ENCODE results near the gene FARSA.

DNA sequence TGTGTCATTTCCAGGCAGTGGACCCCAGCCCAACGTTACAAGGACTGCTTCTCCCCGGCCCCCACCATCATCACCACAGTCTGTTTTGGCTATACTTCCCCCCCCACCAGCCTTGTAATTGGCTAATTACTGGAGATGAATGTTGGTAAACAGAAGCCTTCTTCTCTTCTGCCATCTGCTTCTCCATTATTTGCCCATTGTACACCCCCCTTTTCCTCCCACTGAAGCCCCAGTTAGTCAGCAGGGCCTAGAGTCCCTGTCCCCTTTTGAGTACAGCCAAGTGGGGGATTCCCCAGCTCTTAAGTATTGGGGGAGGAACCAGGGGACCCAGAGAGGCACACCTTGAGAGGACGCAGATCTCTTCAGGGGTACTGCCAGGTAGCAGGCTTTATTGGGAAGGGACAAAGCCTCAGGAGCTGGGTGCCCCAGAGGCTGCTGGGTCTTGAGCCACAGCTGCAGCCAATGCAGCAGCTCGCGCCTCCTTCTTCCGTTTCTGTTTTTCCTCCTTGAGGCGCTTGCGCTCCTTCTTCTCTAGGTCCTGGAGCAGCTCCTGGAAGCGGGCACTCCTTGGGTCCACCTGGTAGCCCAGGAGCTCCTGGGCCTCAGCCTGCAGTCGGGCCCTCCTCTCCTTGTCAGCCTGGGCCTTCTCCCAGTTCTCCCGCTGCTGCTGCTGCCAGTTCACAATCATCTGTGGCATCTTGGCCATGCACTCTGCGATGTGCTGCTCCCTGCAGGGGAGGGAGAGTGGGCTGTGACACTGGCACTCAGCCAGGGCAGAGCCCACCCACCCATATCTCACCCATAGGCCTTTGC lies 20.5 kb upstream of the FARSA start:
- TF ChIP-seq EZH2 (IDR thresholded peaks at IDR 0.05; ENCODE audit: low read length) (no peak), CTCF (optimal IDR thresholded peaks at IDR 0.05 in 1 of 3, IDR thresholded peaks at IDR 0.05 in 1 of 3, conservative IDR thresholded peaks at IDR 0.05 in 1 of 3; ENCODE audit: extremely low read depth in 1 of 3, insufficient read depth in 2 of 3, low read length in 3 of 3) (no peak)
